ENCODE measurements around the gene WDCP.

DNA sequence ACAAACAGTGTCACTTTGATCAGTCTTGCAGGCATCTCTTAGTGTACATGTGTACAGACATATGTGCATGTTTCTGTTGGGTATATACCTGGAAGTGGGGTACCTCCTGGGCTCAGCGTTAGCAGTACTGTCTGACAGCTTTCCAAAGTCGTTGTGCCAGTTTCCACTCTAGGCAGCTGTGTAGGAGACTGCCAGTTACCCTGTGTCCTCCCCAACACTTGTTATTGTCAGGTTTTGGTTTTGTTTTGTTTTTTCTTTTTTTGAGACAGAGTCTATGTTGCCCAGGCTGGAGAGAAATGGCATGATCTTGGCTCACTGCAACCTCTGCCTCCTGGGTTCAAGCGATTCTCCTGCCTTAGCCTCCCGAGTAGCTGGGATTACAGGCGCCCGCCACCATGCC lies 8.6 kb upstream of the WDCP start:
- TF ChIP-seq, protein P1, sequence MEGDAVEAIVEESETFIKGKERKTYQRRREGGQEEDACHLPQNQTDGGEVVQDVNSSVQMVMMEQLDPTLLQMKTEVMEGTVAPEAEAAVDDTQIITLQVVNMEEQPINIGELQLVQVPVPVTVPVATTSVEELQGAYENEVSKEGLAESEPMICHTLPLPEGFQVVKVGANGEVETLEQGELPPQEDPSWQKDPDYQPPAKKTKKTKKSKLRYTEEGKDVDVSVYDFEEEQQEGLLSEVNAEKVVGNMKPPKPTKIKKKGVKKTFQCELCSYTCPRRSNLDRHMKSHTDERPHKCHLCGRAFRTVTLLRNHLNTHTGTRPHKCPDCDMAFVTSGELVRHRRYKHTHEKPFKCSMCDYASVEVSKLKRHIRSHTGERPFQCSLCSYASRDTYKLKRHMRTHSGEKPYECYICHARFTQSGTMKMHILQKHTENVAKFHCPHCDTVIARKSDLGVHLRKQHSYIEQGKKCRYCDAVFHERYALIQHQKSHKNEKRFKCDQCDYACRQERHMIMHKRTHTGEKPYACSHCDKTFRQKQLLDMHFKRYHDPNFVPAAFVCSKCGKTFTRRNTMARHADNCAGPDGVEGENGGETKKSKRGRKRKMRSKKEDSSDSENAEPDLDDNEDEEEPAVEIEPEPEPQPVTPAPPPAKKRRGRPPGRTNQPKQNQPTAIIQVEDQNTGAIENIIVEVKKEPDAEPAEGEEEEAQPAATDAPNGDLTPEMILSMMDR (IDR thresholded peaks at IDR 0.05): no peak
- TF ChIP-seq POLR2A (IDR thresholded peaks at IDR 0.05) (no peak), POLR2AphosphoS5 (IDR thresholded peaks at IDR 0.05) (no peak), EP300 (IDR thresholded peaks at IDR 0.05) (no peak)

All from upper lobe of left lung (tissue), 4 donors.